Kidney (tissue), 14 donors: ENCODE data around the gene DAPL1. TPM values are rescaled to one million over a fixed set of nuclear protein-coding genes. Genes with fewer than 3 reads are reported as not detected.
A peak's percentile ranks its signal among the peaks of the same experiment; 100 is the strongest.

ENCODE experiments used
- DNase-seq, 5 donors: peaks; one replicate each; pipeline ENCODE4 v3.0.0-alpha.2; 2013 to 2020
- FAIRE-seq: peaks from 2 replicates; lab custom pipeline; 2012; peaks lifted over from hg19 to GRCh38; lab: Jason Lieb, UNC
- H3K27ac ChIP-seq, 2 donors: one replicate each; pipeline ENCODE4 v1.7.0; 2013; ENCODE audit warnings: low read depth in 2 of 2, low read length in 2 of 2, inconsistent platforms in 1 of 2
- H3K27me3 ChIP-seq: one replicate; pipeline ENCODE4 v1.7.1; 2013; ENCODE audit warnings: low read length, inconsistent platforms; ENCODE audit not compliant: control insufficient read depth, insufficient read depth
- H3K36me3 ChIP-seq, 3 donors: one replicate each; pipeline versions ENCODE4 v1.7.0 to v1.7.1; 2013; ENCODE audit warnings: low read length in 3 of 3, control low read depth in 1 of 3, inconsistent platforms in 1 of 3; ENCODE audit not compliant: insufficient read depth in 3 of 3, control insufficient read depth in 2 of 3
- H3K4me1 ChIP-seq, 3 donors: one replicate each; pipeline versions ENCODE4 v1.7.0 to v1.7.1; 2013; ENCODE audit warnings: low read length in 3 of 3, inconsistent platforms in 1 of 3, low read depth in 1 of 3; ENCODE audit not compliant: control insufficient read depth in 2 of 3, insufficient read depth in 2 of 3
- H3K4me3 ChIP-seq, 3 donors: one replicate each; pipeline versions ENCODE4 v1.7.0 to v1.8.1; 2013; ENCODE audit warnings: low read length in 3 of 3, control low read depth in 1 of 3, inconsistent platforms in 1 of 3
- H3K9ac ChIP-seq, 3 donors: one replicate each; pipeline versions ENCODE4 v1.7.0 to v1.7.1; 2013; ENCODE audit warnings: low read length in 3 of 3, control low read depth in 1 of 3, inconsistent platforms in 1 of 3
- H3K9me3 ChIP-seq, 3 donors: one replicate each; pipeline versions ENCODE4 v1.7.0 to v1.7.1; 2013; ENCODE audit warnings: low read length in 3 of 3, control low read depth in 1 of 3, inconsistent platforms in 1 of 3; ENCODE audit not compliant: control insufficient read depth in 2 of 3, insufficient read depth in 1 of 3
- intact Hi-C: fragments of 100-400 bp; cut with DNase I; formaldehyde crosslinking; loops from one replicate; pipeline ENCODE4 v1.11.1; 2022
- polyA plus RNA-seq: library from polyadenylated mRNA; stranded (reverse); fragments of 350-450 nt; fragmentation: Illumina TruSeq; extraction: RNeasy Lipid Tissue Mini Kit (QIAGEN cat#74804); gene quantifications from one replicate; pipeline ENCODE4 v1.2.3, GENCODE V29; 2014; ENCODE audit warnings: low read depth, low replicate concordance; ENCODE audit not compliant: insufficient read depth
- total RNA-seq: library from RNA; stranded (reverse); fragmentation: NEBNext Ultra II Directional; extraction: Animal tissue kit (Norgen Biotek cat#: 25700); gene quantifications from one replicate; pipeline ENCODE4 v1.2.1, GENCODE V29; 2021
- TF ChIP-seq, protein P1 (sequence below): IDR thresholded peaks from 3 replicates; pipeline ENCODE4 v1.5.1; 2012; ENCODE audit warnings: mild to moderate bottlenecking, moderate library complexity, borderline replicate concordance; ENCODE audit not compliant: insufficient read depth; ENCODE audit errors: extremely low read depth
- donor health status: control.
- donor health status: control.
- donor health status: control.
- donor health status: control.
- donor health status: control.
- donor health status: DM: yes; HTN: yes; CAD: no.
- donor health status: Normal renal cell carcinoma (clear cell type).

Gene DAPL1
- total and polyA plus RNA-seq, 2 donors from 2014 or later: 0.50 to 3.6 TPM

DNA sequence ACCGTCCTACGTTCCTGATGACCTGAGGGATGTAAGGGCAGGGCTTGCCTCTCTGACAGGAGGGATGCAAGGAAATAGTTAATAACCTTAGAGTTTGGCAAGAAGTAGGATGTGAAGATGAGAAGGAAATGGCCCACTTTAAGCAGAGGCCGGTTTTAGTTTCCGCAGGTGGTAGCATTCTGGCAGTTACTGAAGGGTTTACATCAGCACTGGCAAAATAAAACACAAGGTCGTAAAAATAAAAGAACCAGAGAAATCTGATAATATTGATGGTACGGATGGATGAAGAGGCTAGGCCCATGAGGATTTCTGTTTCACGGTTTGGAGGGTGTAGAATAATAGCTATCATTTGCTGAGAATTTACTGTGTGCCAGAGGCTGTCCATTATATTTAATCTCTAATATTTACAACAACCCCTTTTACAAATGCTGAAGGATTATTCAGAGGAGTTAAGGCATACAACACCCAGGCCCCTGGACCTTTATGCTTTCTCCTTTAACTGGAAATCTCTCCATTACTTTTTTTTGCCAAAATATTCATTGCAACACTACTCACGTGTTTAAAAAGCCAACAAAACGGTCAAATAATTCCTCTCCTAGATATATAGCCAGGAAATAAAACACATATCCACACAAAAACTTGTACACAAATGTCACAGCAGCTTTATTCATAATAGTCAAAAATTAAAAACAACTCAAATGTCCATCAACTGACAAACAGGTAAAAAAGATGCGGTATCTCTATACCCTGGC lies 28.5 kb downstream of the DAPL1 start:
- TF ChIP-seq, protein P1, sequence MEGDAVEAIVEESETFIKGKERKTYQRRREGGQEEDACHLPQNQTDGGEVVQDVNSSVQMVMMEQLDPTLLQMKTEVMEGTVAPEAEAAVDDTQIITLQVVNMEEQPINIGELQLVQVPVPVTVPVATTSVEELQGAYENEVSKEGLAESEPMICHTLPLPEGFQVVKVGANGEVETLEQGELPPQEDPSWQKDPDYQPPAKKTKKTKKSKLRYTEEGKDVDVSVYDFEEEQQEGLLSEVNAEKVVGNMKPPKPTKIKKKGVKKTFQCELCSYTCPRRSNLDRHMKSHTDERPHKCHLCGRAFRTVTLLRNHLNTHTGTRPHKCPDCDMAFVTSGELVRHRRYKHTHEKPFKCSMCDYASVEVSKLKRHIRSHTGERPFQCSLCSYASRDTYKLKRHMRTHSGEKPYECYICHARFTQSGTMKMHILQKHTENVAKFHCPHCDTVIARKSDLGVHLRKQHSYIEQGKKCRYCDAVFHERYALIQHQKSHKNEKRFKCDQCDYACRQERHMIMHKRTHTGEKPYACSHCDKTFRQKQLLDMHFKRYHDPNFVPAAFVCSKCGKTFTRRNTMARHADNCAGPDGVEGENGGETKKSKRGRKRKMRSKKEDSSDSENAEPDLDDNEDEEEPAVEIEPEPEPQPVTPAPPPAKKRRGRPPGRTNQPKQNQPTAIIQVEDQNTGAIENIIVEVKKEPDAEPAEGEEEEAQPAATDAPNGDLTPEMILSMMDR: no peak
- DNase-seq (peak in 3 of 5 donors; percentile 60 to 75 (median 62)), FAIRE-seq (no peak)
- no peak overlapping the region for H3K27ac ChIP-seq
- no peak overlapping the region for H3K9ac ChIP-seq
- H3K36me3 ChIP-seq: no peaks in the 10 kb centered on the region
- intact Hi-C loops: no loop called here
- H3K9me3 ChIP-seq: no peaks in the 10 kb centered on the region
- no peak overlapping the region for H3K4me3 ChIP-seq
- H3K27me3 ChIP-seq: no peaks in the 10 kb centered on the region
- peaks cover 0 to 5% (median 0%) of the 10 kb centered on the region in 3 donors for H3K4me1 ChIP-seq

DNA sequence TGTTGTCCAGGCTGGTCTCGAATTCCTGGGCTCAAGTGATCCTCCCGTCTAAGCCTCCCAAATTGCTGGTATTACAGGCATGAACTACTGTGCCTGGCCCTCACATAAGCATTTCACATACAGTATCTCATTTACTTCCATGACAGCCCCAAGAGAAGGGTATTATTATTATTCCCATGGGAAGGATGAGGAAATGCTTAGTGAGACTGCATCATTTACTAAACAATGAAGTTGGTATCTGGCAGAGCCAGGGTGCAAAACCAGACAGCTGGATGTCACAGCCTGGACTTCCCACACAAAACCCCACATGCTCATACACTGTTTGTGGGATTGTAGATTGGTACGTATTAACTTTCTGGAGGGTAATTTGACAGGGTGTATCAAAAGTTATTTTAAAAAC lies 29.9 kb downstream of the DAPL1 start:
- H3K4me1 ChIP-seq: peaks cover 0 to 10% (median 3%) of the 10 kb centered on the region in 3 donors
- DNase-seq (no peak), FAIRE-seq (no peak)
- H3K36me3 ChIP-seq: no peaks in the 10 kb centered on the region
- H3K4me3 ChIP-seq: no peak overlapping the region
- TF ChIP-seq, protein P1: no peak
- no peaks in the 10 kb centered on the region for H3K27me3 ChIP-seq
- intact Hi-C loops: no loop called here
- H3K27ac ChIP-seq: no peak overlapping the region
- H3K9me3 ChIP-seq: no peaks in the 10 kb centered on the region
- no peak overlapping the region for H3K9ac ChIP-seq

DNA sequence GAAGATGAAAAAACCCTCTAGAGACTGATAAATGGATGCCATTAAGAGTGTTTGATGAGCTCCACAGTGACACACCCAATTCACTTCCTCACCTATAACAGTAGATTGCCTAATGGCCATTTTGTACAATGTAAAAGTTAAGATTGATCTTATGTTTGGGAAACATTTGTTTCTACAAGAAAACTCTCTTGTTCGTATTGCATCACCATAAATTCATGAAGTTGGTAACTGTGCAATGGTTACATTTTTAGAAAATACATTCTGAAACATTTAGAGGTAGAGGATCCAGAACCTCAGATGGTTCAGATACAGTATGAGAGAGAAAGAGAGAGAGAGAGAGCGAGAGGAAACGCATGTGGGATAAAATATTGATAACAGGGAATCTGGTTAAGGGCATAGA lies 31.8 kb downstream of the DAPL1 start:
- intact Hi-C loops: no loop called here
- no peak for FAIRE-seq
- H3K27me3 ChIP-seq: no peaks in the 10 kb centered on the region
- H3K4me1 ChIP-seq: peaks cover 0 to 10% (median 3%) of the 10 kb centered on the region in 3 donors
- H3K9ac ChIP-seq: no peak overlapping the region
- no peak for DNase-seq
- TF ChIP-seq, protein P1: no peak
- no peaks in the 10 kb centered on the region for H3K36me3 ChIP-seq
- H3K4me3 ChIP-seq: no peak overlapping the region
- H3K27ac ChIP-seq: no peak overlapping the region
- no peaks in the 10 kb centered on the region for H3K9me3 ChIP-seq
